HPDE6-E6E7 (cell line): ENCODE measurements around the gene HPS1.

Source experiments
- DNase-seq: peaks from one replicate; pipeline ENCODE4 v3.0.0; 2011; ENCODE audit warnings: missing footprints; ENCODE audit errors: extremely low spot score

The HPS1 gene

GRCh38 chr10:98446661-98447221, at the start of gene HPS1:
Gene HPS1 (minus strand): TSS chr10:98446935. CDS start chr10:98443240, 3,695 bp downstream.
- DNase-seq: peak; percentile 78

GRCh38 chr10:98492763-98493162, 46.0 kb upstream of the HPS1 start:
- DNase-seq: no peak

GRCh38 chr10:98489561-98490481, 43.1 kb upstream of the HPS1 start:
- DNase-seq: peak; percentile 68

GRCh38 chr10:98488669-98489430, 42.1 kb upstream of the HPS1 start:
- DNase-seq: no peak

- DNase-seq: no peak
These were observed 40.9 kb upstream of the HPS1 start for GRCh38 chr10:98487649-98488048.

GRCh38 chr10:98486421-98486820, 39.7 kb upstream of the HPS1 start:
- DNase-seq: no peak

GRCh38 chr10:98485959-98486358, 39.2 kb upstream of the HPS1 start:
- DNase-seq: no peak

GRCh38 chr10:98483658-98484057, 36.9 kb upstream of the HPS1 start:
- no peak for DNase-seq

- no peak for DNase-seq
These were observed 35.4 kb upstream of the HPS1 start for GRCh38 chr10:98482096-98482495.

- DNase-seq: no peak
These were observed 34.7 kb upstream of the HPS1 start for GRCh38 chr10:98481404-98481945.

- DNase-seq: no peak
These were observed 31.9 kb upstream of the HPS1 start for GRCh38 chr10:98478430-98479222.

GRCh38 chr10:98477861-98478260, 31.1 kb upstream of the HPS1 start:
- no peak for DNase-seq

GRCh38 chr10:98474628-98475027, 27.9 kb upstream of the HPS1 start:
- no peak for DNase-seq

GRCh38 chr10:98472196-98472595, 25.5 kb upstream of the HPS1 start:
- no peak for DNase-seq

- DNase-seq: no peak
These were observed 24.1 kb upstream of the HPS1 start for GRCh38 chr10:98470850-98471249.

GRCh38 chr10:98469001-98469931, 22.5 kb upstream of the HPS1 start:
- no peak for DNase-seq

- peak; percentile 92 for DNase-seq
These were observed 21.0 kb upstream of the HPS1 start for GRCh38 chr10:98467506-98468318.

GRCh38 chr10:98466861-98467505, 20.2 kb upstream of the HPS1 start:
- no peak for DNase-seq

GRCh38 chr10:98465866-98466265, 19.1 kb upstream of the HPS1 start:
- DNase-seq: no peak
